ENCODE data around the gene C5orf15. TPM values are rescaled to one million over a fixed set of nuclear protein-coding genes. Genes with fewer than 3 reads are reported as not detected.

C5orf15 gene
- total RNA-seq, 1 donor from 2014 or later, result 33.4 TPM

- Histone ChIP-seq H3K4me3 (no peak overlapping the region), H3K36me3 (no peaks in the 10 kb centered on the region), H3K9me3 (no peaks in the 10 kb centered on the region), H3K4me1 (no peaks in the 10 kb centered on the region), H3K27me3 (no peaks in the 10 kb centered on the region), H3K27ac (no peak overlapping the region)
- DNase-seq (no peak), ATAC-seq (no peak)
- intact Hi-C loops (cut with DNase I), result no loop called here
- no peak for TF ChIP-seq CTCF (IDR thresholded peaks at IDR 0.05)
Observed at GRCh38 chr5:133918316-133918715, 50.1 kb downstream of the C5orf15 start.

- Histone ChIP-seq H3K4me1 (no peaks in the 10 kb centered on the region), H3K27me3 (no peaks in the 10 kb centered on the region), H3K9me3 (no peaks in the 10 kb centered on the region), H3K36me3 (no peaks in the 10 kb centered on the region), H3K4me3 (no peak overlapping the region), H3K27ac (no peak overlapping the region)
- intact Hi-C loops (cut with DNase I), result no loop called here
- no peak for TF ChIP-seq CTCF (IDR thresholded peaks at IDR 0.05)
- DNase-seq (no peak), ATAC-seq (no peak)
Observed at GRCh38 chr5:133917785-133918184, 50.6 kb downstream of the C5orf15 start.

GRCh38 chr5:133916914-133917313 is 51.5 kb downstream of the C5orf15 start:
- H3K4me1 ChIP-seq, result no peaks in the 10 kb centered on the region
- H3K9me3 ChIP-seq, result no peaks in the 10 kb centered on the region
- DNase-seq, result no peak
- ATAC-seq, result no peak
- TF ChIP-seq CTCF (IDR thresholded peaks at IDR 0.05), result no peak
- intact Hi-C loops (cut with DNase I), result no loop called here
- no peaks in the 10 kb centered on the region for H3K36me3 ChIP-seq
- H3K27me3 ChIP-seq, result no peaks in the 10 kb centered on the region
- H3K27ac ChIP-seq, result no peak overlapping the region
- no peak overlapping the region for H3K4me3 ChIP-seq

- ATAC-seq (no peak), DNase-seq (no peak)
- Histone ChIP-seq H3K9me3 (no peaks in the 10 kb centered on the region), H3K4me1 (no peaks in the 10 kb centered on the region), H3K4me3 (no peak overlapping the region), H3K27ac (no peak overlapping the region), H3K27me3 (no peaks in the 10 kb centered on the region), H3K36me3 (no peaks in the 10 kb centered on the region)
- TF ChIP-seq CTCF (IDR thresholded peaks at IDR 0.05), result no peak
- intact Hi-C loops (cut with DNase I), result no loop called here
Observed at GRCh38 chr5:133916479-133916878, 51.9 kb downstream of the C5orf15 start.

DNA sequence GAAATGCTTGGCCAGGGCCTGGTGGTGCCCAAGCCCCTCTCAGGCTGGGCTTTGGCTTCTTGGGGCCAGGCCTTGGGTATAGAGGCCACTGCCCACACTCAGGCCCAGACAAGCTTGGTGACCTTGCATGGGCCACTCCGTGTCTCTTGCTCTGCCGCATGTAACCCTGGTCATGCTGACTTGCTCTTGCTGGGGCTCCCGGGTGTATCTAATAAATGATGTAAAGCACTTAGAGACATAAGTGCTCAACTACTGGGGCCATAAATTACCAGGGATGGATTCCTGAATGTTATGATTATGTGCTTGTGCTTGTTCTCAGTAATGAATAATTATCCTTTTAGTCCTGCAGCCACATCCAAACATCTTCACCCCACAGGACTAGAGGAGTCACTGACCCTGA is 54.0 kb downstream of the C5orf15 start:
- DNase-seq (no peak), ATAC-seq (no peak)
- Histone ChIP-seq H3K9me3 (no peaks in the 10 kb centered on the region), H3K36me3 (no peaks in the 10 kb centered on the region), H3K27ac (no peak overlapping the region), H3K27me3 (no peaks in the 10 kb centered on the region), H3K4me1 (no peaks in the 10 kb centered on the region), H3K4me3 (no peak overlapping the region)
- no peak for TF ChIP-seq CTCF (IDR thresholded peaks at IDR 0.05)
- intact Hi-C loops (cut with DNase I), result no loop called here

- ATAC-seq, result no peak
- intact Hi-C loops (cut with DNase I), result no loop called here
- no peak overlapping the region for H3K27ac ChIP-seq
Observed at GRCh38 chr5:133913413-133914155, 54.8 kb downstream of the C5orf15 start.

More at GRCh38 chr5:133913413-133914155, 54.8 kb downstream of the C5orf15 start:
- H3K27me3 ChIP-seq, result no peaks in the 10 kb centered on the region
- no peaks in the 10 kb centered on the region for H3K9me3 ChIP-seq
- DNase-seq, result no peak
- no peak overlapping the region for H3K4me3 ChIP-seq
- TF ChIP-seq CTCF (IDR thresholded peaks at IDR 0.05), result no peak
- no peaks in the 10 kb centered on the region for H3K4me1 ChIP-seq
- H3K36me3 ChIP-seq, result no peaks in the 10 kb centered on the region
